ENCODE data around the gene CDC25B.

DNA sequence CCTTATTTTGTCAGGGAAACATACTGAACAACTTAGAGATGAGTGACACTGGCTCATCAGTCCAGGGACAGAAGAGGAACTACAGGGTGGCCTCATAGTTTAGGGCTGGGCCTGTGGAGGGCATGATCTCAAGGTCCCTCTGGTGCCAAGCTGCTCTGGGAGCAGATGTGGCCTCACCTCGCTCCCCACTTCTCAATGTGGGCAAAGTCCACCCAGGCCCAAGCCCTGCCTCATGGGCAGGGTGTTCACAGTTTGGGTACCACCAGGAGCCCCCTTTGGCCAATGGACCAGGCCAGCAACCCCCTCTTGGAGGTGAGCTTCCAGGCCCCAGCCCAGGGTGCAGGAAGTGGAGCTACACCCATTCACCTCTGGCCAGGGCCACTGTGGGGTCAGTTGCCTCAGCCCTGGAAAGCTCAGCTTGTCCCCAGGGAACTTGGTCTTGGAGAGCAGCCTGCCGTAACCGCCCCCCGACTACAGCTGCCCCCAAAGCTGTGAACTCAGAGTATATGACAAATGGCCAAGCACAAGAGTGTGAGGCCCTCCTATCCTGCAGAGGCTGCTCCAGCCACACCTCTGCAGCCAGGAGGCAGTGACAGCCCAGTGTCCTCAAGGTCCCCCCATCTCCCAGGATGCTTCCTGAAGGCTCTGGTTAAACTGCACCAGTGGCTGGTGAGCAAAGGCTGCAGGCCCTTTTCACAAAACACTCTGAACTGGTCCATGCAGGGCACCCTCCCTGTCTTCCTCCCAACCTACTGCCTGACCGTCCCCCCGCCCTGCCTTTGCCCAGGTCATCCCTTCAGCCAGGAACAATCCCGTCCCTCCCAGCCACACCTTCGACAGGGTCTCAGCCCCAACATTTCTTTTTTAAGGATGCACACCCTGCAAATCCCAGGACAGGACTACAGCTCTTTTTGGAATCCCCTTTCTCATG is 32.2 kb upstream of the CDC25B start:
- TF ChIP-seq CSDC2 (CRISPR knock-in tag; IDR thresholded peaks at IDR 0.05), result no peak
- TF ChIP-seq TCF4 (CRISPR knock-in tag; IDR thresholded peaks at IDR 0.05; ENCODE audit: borderline replicate concordance), result no peak
- TF ChIP-seq, protein P1, sequence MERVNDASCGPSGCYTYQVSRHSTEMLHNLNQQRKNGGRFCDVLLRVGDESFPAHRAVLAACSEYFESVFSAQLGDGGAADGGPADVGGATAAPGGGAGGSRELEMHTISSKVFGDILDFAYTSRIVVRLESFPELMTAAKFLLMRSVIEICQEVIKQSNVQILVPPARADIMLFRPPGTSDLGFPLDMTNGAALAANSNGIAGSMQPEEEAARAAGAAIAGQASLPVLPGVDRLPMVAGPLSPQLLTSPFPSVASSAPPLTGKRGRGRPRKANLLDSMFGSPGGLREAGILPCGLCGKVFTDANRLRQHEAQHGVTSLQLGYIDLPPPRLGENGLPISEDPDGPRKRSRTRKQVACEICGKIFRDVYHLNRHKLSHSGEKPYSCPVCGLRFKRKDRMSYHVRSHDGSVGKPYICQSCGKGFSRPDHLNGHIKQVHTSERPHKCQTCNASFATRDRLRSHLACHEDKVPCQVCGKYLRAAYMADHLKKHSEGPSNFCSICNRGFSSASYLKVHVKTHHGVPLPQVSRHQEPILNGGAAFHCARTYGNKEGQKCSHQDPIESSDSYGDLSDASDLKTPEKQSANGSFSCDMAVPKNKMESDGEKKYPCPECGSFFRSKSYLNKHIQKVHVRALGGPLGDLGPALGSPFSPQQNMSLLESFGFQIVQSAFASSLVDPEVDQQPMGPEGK (CRISPR knock-in tag; IDR thresholded peaks at IDR 0.05; ENCODE audit: borderline replicate concordance), result no peak
- TF ChIP-seq, protein P2, sequence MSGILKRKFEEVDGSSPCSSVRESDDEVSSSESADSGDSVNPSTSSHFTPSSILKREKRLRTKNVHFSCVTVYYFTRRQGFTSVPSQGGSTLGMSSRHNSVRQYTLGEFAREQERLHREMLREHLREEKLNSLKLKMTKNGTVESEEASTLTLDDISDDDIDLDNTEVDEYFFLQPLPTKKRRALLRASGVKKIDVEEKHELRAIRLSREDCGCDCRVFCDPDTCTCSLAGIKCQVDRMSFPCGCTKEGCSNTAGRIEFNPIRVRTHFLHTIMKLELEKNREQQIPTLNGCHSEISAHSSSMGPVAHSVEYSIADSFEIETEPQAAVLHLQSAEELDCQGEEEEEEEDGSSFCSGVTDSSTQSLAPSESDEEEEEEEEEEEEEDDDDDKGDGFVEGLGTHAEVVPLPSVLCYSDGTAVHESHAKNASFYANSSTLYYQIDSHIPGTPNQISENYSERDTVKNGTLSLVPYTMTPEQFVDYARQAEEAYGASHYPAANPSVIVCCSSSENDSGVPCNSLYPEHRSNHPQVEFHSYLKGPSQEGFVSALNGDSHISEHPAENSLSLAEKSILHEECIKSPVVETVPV (CRISPR knock-in tag; IDR thresholded peaks at IDR 0.05), result no peak
- no peak for TF ChIP-seq RARB (CRISPR knock-in tag; IDR thresholded peaks at IDR 0.05)
- TF ChIP-seq SNAI2 (CRISPR knock-in tag; IDR thresholded peaks at IDR 0.05), result no peak
- no peak for TF ChIP-seq ZFP3 (CRISPR knock-in tag; IDR thresholded peaks at IDR 0.05)
- TF ChIP-seq ZC3H10 (CRISPR knock-in tag; IDR thresholded peaks at IDR 0.05), result no peak
- TF ChIP-seq ZFP30 (CRISPR knock-in tag; IDR thresholded peaks at IDR 0.05), result no peak
- no peak for TF ChIP-seq ZNF70 (CRISPR knock-in tag; IDR thresholded peaks at IDR 0.05)
- no peak for TF ChIP-seq ISL1 (CRISPR knock-in tag; IDR thresholded peaks at IDR 0.05)
